DND-41 (cell line): Measurements from ENCODE around the gene PCDH8.

ENCODE experiments used
- EZH2 ChIP-seq: IDR thresholded peaks from 3 replicates; pipeline ENCODE4 v1.6.1; 2012; ENCODE audit warnings: borderline replicate concordance, low read depth, mild to moderate bottlenecking, moderate library complexity, low read length, inconsistent platforms; ENCODE audit not compliant: severe bottlenecking
- TF ChIP-seq, protein P1 (sequence below): IDR thresholded peaks from 2 replicates; pipeline ENCODE4 v1.5.1; 2012; ENCODE audit warnings: borderline replicate concordance, low read length, moderate library complexity, mild to moderate bottlenecking; ENCODE audit not compliant: poor library complexity, severe bottlenecking; ENCODE audit errors: extremely low read depth

DNA sequence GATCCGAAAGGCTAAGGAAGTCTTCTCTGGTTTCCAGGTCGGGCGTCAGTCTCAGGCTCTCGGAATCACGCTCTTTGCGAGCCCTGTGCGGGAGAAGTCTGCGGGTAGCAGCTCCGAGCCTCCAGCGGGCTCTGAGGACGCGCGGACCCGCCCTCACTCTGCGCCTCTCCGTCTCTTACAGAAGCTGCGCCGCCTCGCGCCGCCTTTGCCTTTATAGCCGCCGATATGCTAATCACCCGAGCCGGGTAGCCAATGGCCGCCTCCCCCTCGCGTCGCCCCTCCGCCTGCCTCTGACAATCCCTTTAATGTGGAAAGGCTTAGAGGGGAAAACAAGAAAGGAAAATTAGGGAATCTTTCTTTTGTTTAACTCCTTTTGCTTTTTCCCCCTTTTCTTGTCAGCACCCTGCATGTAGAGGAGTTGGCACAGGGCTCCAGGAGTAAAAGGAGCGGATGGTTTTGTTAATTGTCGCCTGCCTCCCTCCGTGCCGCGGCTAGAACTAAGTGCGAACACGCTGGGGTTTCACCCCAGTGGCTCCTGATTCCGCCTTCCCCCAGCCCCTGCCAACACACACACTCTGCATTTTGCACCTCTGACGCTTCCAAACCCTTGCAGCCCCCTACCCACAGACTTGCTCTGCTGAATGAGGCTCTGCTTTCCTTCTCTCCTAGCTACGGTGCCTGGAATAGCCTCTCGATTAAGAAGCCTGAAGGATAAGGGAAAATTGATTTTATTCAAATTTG is at the start of gene PCDH8:
- TF ChIP-seq, protein P1, sequence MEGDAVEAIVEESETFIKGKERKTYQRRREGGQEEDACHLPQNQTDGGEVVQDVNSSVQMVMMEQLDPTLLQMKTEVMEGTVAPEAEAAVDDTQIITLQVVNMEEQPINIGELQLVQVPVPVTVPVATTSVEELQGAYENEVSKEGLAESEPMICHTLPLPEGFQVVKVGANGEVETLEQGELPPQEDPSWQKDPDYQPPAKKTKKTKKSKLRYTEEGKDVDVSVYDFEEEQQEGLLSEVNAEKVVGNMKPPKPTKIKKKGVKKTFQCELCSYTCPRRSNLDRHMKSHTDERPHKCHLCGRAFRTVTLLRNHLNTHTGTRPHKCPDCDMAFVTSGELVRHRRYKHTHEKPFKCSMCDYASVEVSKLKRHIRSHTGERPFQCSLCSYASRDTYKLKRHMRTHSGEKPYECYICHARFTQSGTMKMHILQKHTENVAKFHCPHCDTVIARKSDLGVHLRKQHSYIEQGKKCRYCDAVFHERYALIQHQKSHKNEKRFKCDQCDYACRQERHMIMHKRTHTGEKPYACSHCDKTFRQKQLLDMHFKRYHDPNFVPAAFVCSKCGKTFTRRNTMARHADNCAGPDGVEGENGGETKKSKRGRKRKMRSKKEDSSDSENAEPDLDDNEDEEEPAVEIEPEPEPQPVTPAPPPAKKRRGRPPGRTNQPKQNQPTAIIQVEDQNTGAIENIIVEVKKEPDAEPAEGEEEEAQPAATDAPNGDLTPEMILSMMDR = no peak
- no peak for TF ChIP-seq EZH2
